ENCODE measurements around the gene KAZN.

Gene KAZN

GRCh38 chr1:14656384-14656937 lies 58.0 kb downstream of the KAZN start:
- no peak overlapping the region for H3K4me3 ChIP-seq (ENCODE audit: low read length)
- no peak for DNase-seq (ENCODE audit: low read depth)
- no peak for TF ChIP-seq CTCF (conservative IDR thresholded peaks at IDR 0.05; ENCODE audit: low read depth, low read length)

- DNase-seq (ENCODE audit: low read depth) = no peak
- no peak for TF ChIP-seq CTCF (conservative IDR thresholded peaks at IDR 0.05; ENCODE audit: low read depth, low read length)
- no peak overlapping the region for H3K4me3 ChIP-seq (ENCODE audit: low read length)
Measured at GRCh38 chr1:14658642-14659041, 60.2 kb downstream of the KAZN start.

GRCh38 chr1:14659913-14660312 lies 61.4 kb downstream of the KAZN start:
- DNase-seq (ENCODE audit: low read depth) = peak; percentile 79
- H3K4me3 ChIP-seq (ENCODE audit: low read length) = no peak overlapping the region
- TF ChIP-seq CTCF (conservative IDR thresholded peaks at IDR 0.05; ENCODE audit: low read depth, low read length) = no peak

- no peak overlapping the region for H3K4me3 ChIP-seq (ENCODE audit: low read length)
- TF ChIP-seq CTCF (conservative IDR thresholded peaks at IDR 0.05; ENCODE audit: low read depth, low read length) = no peak
- no peak for DNase-seq (ENCODE audit: low read depth)
Measured at GRCh38 chr1:14660801-14661200, 62.3 kb downstream of the KAZN start.

- no peak for TF ChIP-seq CTCF (conservative IDR thresholded peaks at IDR 0.05; ENCODE audit: low read depth, low read length)
- no peak overlapping the region for H3K4me3 ChIP-seq (ENCODE audit: low read length)
- no peak for DNase-seq (ENCODE audit: low read depth)
Measured at GRCh38 chr1:14661222-14661621, 62.7 kb downstream of the KAZN start.

GRCh38 chr1:14662116-14662515 lies 63.6 kb downstream of the KAZN start:
- DNase-seq (ENCODE audit: low read depth) = no peak
- TF ChIP-seq CTCF (conservative IDR thresholded peaks at IDR 0.05; ENCODE audit: low read depth, low read length) = no peak
- H3K4me3 ChIP-seq (ENCODE audit: low read length) = no peak overlapping the region

- no peak for DNase-seq (ENCODE audit: low read depth)
- TF ChIP-seq CTCF (conservative IDR thresholded peaks at IDR 0.05; ENCODE audit: low read depth, low read length) = no peak
- H3K4me3 ChIP-seq (ENCODE audit: low read length) = no peak overlapping the region
Measured at GRCh38 chr1:14663773-14664172, 65.3 kb downstream of the KAZN start.
